HG03558 (cell line): Measurements from ENCODE around the gene TNP2.
"Not testable (repeated sequence)": the region's sequence is repeated elsewhere in the genome, so short reads cannot be mapped to it uniquely, and the experiment has no call there.

Source experiments
- ATAC-seq: cut with Tn5 transposase; IDR thresholded peaks from one replicate; pipeline ENCODE4 v1.9.1; 2021; ENCODE audit warnings: moderate number of reproducible peaks; ENCODE audit not compliant: unreplicated experiment; ENCODE audit errors: extremely low read depth

Gene TNP2

DNA sequence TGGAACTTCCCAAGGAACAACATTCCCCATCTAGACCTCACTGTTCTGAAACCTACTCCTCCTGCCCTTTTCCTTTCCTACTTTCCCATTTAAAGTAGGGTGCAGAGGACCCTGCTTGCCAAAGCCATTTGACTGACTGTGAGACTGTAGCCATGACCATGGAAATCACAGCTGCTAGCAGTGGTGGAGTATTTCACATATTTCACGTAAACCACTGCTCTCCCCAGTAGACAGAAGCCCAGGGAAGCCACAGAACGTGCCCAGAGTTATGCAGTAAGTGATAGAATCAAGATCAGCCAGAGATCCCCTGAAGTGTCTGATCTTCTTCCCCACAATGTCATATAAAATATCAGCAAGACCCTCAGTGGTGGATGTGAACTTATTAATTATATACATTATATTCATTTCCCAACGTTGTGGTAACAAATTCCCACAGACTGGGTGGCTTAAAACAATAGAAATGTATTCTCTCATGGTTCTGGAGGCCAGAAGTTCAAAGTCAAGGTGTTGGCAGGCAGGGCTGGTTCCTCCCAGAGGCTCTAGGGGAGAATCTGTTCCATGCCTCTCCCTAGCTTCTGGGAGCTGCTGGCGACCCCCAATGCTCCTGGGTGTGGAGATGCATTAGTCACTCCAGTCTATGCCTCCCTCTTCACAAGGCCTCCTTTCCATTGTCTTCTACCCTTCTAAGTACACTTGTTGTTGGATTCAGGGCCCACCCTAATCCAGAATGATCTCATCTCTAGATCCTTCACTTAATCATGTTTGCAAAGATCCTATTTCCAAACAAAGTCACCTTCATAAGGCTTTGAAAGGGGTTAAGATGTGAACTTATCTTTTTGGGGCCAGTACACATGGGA lies 32.7 kb upstream of the TNP2 start:
- no peak for ATAC-seq

DNA sequence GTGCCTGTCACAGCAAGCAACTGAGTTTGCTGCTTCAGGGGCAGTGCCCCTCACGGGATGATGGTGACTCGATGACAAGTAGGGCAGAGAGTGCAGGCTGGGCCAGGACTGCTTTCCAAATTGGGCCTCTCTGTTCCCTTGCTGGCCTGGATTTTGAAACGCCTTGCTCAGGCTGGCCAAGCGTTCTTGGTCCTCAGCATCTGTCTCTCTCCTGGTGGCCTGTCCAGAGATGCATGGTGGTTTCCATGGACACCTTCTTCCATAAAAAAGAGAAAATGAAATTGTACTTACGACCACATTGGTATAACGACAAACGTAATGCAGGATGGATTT lies 31.4 kb upstream of the TNP2 start:
- no peak for ATAC-seq

DNA sequence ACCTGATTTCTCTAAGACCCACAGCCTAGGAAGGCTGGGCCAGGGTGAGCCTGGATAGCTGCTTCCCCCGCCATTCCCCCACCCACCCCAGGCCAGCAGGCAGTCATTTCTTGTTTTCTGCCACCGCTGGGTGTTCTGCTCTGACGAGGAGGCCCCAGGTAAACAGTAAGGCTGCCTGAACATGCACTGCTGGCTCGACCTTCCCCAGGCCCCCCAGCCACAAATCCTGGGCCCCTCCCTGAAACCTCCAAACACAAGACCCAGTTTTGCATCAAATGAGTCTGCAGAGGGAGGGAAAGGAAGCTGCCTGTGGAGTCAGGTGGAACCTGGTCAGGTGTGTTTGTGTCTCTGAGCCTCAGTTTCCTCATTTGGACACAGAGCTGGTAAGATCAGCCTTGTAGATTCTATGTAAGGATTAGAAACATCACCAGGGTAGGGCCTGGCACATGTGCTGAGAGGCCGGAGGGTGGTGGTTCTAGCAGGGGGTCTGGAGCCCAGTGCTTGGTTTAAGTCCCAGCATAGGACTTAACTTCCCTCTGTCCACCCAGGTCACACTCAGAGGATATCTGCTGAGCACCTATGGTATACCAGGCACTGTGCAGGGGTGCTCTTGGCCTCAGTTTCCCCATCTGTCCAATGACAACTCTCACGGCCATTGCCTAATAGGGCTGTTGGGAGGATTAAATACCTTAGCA lies 30.9 kb upstream of the TNP2 start:
- ATAC-seq: no peak

DNA sequence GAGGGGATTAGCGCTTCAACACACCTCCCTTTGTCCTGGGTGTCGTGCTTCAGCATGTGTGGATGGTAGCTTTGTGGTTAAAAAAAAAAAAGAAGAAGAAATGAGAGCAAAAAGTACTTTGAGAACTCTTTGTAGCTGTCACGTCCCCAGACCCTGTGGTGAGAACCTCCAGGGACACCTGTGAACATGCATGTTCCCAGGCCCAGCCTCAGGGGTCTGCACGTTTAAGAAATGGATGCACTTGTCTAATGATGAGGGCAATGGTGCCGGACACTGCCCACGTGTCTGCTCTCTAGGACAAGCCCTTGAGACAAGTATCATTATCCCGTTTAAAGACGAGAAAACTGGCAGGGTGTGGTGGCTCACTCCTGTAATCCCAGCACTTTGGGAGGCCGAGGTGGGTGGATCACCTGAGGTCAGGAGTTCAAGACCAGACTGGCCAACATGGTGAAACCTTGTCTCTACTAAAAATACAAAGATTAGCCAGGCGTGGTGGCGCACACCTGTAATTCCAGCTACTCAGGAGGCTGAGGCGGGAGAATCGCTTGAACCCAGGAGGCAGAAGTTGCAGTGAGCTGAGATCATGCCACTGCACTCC lies 29.9 kb upstream of the TNP2 start:
- ATAC-seq: peak; percentile 43

DNA sequence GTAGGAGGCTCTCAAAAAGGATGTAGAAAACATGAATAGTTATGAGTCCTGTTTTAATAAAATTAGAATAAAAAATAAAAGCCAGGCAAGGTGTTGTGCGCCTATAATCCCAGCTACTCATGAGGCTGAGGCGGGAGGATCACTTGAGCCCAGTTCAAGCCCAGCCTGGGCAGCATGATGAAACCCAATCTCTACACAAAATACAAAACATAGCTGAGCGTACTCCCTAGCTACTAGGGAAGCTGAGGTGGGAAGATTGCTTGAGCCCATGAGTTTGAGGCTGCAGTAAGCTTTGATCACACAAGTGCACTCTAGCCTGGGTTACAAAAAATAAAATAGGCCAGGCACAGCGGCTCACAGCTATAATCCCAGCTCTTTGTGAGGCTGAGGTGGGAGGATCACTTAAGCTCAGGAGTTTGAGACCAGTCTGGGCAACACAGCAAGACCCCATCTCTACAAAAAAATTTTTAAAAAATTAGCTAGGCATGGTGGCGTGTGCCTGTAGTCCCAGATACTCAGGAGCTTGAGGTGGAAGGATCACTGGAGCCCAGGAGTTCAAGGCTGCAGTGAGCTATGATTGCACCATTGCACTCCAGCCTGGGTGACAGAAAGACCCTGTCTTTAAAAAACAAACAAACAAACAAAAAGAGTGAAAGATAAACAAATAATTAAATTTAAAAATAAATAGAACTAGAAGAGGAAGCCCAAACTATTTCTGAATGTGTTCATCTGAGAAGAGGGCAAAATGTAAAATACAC lies 29.2 kb upstream of the TNP2 start:
- no peak for ATAC-seq

DNA sequence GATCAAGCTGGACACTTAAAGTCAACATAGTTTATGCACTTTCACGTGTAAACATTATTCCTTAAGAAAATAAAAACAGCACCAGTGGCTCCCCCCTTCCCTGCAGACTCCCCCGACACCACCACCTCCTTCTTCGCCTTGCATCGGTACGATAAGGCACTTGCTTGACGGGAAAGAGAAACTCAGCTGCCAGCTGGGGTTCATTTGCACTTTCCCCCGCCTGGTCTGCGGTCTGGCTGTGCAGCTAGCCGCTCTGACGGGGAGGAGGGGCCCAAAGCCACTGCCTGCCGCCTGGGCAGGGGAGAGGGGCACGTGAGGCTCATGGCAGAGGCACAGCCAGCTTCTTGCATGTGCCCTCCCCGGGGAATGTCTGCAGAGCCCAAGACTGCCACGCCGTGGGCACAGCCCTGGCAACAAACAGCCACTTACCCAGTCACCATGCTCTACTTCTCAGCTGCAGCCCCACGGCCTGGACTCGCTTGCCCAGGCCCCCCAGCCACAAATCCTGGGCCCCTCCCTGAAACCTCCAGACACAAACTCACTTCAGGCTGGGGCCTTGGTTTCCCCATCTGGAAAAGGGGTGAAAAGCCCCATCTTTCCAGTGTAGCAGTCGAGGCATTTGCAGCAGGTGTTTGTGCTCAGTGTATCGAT lies 28.5 kb upstream of the TNP2 start:
- peak; percentile 48 for ATAC-seq

DNA sequence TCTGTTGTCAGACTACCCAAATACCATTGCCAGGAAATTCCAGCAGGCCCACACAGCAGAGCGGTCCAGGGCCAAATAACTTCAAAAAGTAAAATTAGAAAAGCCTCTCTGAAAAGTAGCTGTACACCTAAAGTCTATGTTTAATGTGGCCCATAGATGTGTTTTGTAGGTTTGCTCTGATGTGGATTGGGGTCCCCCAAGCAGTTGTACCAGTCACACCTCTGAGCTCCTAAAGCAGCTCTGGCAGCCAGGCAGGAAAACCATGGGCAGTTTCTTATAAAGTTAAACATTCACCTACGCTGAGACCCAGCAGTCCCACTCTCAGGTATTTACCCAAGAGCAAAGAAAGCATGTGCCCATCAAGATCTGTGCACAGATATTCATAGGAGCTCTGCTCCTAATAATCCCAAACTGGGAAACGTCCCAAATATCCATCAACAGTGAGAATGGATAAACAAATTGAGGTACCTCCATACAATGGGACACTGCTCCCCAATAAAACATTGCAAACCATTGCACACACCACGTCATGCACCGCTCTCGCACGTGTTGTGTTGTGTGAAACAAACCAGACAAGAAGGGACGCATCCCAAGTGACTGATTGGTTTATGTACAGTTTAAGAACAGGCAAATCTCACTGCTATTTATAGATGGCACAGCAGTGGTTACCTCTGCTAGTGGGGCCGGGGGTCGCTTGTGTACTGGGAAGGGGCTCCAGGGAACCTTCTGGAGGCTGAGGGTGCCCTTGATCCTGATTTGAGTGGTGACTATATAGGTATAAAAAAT lies 27.8 kb upstream of the TNP2 start:
- no peak for ATAC-seq

DNA sequence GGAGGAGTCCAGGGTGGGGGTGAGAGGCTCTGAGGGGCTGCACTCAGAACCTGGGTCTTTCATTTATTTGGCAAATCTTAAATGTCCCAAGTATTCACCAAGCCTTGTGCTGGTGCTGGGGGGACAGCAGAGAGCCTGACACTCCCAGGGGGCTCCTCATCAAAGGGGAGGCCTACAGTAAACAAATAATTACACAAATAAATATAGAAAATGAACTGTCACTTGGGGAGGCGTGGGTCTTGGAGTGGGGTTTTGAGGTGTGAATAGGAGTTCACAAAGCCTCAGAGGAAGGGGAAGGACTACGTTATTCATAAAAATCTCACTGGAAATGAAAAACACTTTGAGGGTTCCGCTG lies 27.2 kb upstream of the TNP2 start:
- no peak for ATAC-seq

DNA sequence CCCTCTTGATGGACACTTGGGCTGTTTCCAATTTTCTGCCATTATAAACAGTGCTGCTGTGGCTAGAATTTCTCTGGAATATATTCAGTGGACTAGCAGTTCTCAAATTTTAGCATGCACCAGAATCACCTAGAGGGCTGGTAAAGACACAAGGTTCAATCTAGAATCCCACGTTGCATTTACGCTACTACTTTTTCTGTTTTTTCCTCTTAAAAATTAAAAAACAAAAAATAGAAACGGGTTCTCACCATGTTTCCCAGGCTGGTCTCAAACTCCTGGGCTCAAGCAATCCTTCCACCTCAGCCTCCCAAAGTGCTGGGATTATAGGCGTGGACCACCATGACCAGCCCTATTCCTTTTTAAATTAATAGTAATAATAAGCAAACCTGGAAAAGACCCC lies 26.5 kb upstream of the TNP2 start:
- no peak for ATAC-seq

DNA sequence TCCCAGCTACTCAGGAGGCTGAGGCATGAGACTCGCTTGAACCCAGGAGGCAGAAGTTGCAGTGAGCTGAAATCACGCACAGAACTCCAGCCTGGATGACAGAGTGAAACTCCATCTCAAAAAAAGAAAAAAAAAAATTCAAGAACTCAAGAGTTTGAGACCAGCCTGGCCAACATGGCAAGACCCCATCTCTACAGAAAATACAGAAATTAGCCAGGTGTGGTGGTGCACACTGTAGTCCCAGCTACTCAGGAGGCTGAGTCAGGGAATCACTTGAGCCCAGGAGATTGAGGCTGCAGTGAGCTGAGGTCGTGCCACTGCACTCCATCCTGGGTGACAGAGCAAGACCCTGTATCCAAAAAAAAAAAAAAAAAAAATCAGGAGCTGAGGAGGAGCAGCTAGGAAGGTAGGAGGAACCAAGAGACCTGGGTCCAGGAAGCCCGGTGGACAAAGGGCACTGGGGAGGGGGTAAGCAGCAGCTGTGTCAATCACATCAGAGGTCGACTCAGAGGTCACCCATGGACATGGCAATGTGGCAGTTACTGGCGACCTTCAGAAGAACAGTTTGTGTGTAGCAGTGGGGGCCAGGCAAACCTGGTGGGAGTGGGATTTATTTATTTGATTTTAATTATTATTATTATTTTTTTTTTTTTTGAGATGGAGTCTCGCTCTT lies 23.1 kb upstream of the TNP2 start:
- ATAC-seq: no peak

DNA sequence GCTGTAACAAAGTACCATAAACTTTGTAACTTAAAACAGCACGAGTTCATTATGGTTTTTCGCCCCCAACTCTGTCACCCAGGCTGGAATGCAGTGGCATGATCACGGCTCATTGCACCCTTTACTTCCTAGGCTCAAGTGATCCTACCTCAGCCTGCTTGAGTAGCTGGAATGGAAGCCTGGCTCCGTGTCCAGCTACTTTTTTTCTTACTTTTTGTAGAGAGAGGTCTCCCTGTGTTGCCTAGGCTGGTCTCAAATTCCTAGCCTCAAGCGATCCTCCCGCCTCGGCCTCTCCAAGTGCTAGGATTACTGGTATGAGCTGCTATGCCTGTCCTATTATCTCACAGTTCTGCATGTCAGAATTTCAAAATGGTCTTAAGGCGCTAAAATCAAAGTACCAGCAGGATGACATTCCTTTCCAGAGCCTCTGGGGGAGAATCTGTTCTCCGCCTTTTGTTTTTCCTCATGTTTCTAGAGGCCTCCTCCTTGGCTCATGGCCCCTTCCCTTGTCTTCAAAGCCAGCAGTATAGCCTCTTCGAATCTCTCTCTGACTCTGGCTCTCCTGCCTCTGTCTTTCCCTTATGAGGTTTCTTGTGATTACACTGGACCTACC lies 22.1 kb upstream of the TNP2 start:
- no peak for ATAC-seq

DNA sequence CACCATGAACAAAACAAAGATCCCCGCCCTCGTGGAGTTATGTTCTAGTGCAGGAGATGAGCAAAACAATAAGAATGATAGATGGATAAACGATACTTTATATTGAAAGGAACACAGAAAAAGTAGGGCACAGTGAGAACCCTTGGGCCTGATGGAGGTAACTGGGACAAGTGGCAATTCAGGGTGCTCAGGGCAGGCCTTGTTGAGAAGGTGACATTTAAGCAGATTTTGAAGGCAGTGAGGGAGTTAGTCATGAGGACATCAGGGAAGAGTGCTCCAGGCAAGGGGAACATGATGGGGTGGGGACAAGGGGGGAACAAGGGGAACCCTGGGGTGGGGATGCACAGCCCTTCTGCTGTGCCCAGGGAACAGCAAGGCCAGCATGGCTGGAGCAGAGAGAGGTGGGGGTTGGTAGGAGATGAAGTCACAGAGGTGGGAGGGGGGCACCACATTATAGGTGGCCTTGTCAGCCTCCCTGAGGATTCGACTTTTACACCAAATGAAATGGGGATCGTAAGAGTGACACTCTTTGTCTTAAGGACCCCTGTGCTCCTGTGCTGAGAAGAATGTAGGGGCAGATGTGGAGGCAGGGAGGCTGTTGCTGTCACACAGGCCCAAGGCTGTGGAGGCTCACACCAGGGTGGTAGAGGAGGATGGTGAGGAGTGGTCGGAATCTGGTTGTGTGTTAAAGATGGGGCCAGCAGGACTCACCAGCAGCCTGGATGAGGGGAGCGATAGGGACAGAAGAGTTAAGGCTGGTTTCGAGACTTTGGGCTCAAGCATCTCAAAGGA lies 21.2 kb upstream of the TNP2 start:
- no peak for ATAC-seq

DNA sequence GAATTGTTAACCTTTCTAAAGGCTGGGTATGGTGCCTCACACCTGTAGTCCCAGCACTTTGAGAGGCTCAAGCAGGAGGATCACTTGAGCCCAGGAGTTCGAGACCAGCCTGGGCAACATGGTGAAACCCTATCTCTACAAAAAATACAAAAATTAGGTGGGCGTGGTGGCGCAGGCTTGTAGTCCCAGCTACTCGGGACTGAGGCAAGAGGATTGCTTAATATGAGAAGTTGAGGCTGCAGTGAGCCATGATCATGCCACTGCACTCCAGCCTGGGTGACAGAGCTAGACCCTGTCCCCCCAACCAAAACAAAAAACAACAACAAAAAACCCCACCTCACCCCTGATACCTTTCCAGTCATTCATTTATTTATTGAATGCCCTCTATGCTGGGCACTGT lies 20.6 kb upstream of the TNP2 start:
- ATAC-seq: not testable (repeated sequence)

DNA sequence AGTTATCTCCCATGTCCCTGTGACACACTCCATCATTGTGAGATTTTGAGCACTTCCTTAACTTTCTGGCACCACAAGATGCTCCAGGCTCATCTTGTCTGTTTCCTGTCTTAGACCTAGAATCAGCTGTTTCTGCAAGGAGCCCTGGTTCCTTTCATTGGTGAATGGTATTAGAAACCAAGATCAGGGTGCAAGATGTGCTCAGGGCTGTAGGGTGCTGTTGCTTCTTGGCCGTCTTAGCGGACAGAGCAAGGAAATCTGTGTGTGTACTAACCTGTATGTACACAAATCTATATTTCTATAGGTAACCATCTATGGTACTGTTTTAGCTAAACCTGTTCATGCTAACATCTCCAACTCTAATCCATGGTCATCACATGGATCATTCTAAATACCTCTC lies 20.1 kb upstream of the TNP2 start:
- no peak for ATAC-seq

DNA sequence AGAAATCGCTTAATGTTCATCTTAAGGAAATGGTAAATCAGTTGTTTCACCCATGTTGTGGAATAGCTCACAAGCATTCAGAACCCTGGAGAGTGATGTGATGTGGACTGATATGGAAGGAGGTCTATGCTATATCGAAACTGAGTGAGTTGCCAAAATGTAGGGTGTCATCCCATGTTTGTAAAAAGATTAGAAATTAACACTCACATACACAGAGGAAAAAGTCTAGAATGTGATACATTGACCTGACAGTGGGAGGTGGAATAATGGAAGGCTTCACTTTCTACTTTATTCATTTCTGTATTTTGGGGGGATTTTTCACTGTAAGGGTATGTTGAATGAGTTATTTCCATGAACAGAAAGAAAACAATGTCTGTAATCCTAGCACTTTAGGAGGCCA lies 16.7 kb upstream of the TNP2 start:
- no peak for ATAC-seq

DNA sequence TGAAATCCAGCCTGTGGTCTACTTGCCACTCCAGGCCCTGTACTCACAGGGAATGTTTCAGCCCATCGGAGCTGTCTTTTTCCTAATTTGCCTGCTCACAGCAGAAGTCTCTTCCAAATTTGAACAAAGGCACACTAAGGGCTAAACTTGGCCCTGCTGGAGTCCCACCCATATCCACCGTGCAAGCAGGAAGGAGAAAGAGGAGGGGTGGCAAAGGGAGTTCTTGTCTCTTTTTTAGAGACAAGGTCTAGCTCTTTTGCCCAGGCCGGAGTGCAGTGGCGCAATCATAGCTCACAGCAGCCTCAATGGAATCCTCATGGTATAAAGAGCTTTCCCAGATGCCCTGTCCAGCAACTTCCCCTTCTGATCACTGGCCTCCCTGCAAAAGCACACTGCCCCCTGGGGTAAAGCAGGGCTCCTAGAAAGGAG lies 14.7 kb upstream of the TNP2 start:
- no peak for ATAC-seq

DNA sequence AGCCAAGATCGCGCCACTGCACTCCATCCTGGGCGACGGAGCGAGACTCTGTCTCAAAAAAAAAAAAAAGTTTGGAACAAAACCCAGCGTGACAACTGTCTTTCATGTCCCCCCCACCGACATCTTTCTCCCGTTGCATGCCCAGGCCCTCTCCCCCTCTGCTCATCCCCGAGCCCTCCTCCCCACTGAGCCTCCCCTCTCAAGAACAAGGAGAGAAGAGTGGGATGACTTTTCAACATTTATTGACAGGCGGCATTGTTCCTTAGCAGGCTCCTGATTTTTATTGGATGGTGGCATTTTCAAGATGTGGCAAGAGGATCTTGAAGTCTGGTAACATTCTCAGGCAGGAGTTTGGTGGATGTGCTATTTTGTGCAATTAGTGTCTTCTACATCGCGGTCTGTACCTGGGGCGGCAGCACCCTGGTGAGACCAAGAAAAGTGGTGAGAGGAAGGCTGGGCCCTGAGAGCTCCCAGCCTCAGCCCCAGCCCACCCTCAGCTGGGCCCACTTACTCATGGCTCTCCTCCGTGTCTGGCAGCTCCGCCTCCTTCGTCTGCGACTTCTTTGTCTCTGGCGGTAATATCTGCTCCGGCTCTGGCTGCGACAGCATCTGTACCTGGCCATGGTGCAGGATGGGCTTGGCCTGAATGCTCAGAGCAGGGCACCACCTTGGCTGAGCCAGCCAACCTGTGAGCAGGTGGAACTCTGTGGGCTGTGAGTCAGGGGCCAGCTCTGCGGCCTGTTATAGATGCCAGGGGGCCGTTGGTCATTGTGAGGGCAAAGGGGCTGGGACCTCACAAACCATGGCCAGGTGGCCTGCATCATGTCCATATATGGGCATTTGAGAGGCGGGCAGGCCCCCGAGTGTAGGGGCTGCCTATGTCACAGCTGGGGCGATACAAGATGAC lies 11.7 kb upstream of the TNP2 start, which contains the start of gene PRM1:
TSS of gene PRM1 (minus strand) at position 715 of the 907 bp plus-strand sequence. CDS start at position 623, 92 bp downstream.
- no peak for ATAC-seq
